Measurements from ENCODE around the gene LANCL2.

DNA sequence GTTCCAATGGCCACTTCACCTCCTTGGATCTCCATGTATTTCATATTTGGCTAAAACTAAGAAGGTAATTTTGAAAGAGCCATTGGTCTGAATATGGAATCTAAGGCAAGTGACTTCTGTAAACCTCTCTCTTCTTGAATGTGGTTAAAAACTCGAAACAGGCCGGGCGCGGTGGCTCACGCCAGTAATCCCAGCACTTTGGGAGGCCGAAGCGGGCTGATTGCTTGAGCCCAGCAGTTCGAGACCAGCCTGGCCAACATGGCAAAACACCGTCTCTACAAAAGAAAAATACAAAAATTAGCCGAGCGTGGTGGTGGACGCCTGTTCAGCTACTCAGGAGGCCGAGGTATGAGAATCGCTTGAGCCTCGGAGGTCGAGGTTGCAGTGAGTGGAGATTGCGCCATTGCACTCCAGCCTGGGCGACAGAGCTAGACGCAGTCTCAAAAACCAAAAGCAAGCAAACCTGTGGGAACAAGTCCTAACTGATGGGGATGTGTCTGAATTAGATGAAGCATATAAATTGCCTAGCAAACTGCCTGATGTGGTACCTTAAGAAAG, 2.2 kb downstream of the LANCL2 start:
- TF ChIP-seq, protein P1, sequence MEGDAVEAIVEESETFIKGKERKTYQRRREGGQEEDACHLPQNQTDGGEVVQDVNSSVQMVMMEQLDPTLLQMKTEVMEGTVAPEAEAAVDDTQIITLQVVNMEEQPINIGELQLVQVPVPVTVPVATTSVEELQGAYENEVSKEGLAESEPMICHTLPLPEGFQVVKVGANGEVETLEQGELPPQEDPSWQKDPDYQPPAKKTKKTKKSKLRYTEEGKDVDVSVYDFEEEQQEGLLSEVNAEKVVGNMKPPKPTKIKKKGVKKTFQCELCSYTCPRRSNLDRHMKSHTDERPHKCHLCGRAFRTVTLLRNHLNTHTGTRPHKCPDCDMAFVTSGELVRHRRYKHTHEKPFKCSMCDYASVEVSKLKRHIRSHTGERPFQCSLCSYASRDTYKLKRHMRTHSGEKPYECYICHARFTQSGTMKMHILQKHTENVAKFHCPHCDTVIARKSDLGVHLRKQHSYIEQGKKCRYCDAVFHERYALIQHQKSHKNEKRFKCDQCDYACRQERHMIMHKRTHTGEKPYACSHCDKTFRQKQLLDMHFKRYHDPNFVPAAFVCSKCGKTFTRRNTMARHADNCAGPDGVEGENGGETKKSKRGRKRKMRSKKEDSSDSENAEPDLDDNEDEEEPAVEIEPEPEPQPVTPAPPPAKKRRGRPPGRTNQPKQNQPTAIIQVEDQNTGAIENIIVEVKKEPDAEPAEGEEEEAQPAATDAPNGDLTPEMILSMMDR (IDR thresholded peaks at IDR 0.05), result no peak
- no peak for TF ChIP-seq ZFX (IDR thresholded peaks at IDR 0.05; ENCODE audit: borderline replicate concordance)

Data from 22Rv1 (cell line).